NT2/D1 (cell line): ENCODE results near the gene GSG1L.
A peak's percentile ranks its signal among the peaks of the same experiment; 100 is the strongest.

ENCODE experiments used
- DNase-seq: peaks from one replicate; pipeline ENCODE4 v3.0.0-alpha.2; 2011; ENCODE audit warnings: low read depth, low spot score
- H3K27me3 ChIP-seq: 2 replicates; pipeline ENCODE4 v1.6.0; 2011; ENCODE audit warnings: mild to moderate bottlenecking; ENCODE audit not compliant: insufficient read length, insufficient read depth
- H3K36me3 ChIP-seq: 2 replicates; pipeline ENCODE4 v1.6.1; 2011; ENCODE audit warnings: mild to moderate bottlenecking, low read length, mixed read lengths; ENCODE audit not compliant: insufficient read depth, insufficient read length
- H3K4me1 ChIP-seq: 2 replicates; pipeline ENCODE4 v1.5.1; 2011; ENCODE audit not compliant: insufficient read depth, insufficient read length
- H3K4me3 ChIP-seq: 2 replicates; pipeline ENCODE4 v1.5.1; 2011; ENCODE audit warnings: low read depth; ENCODE audit not compliant: insufficient read length
- H3K9ac ChIP-seq: 2 replicates; pipeline ENCODE4 v1.6.0; 2011; ENCODE audit warnings: low read depth; ENCODE audit not compliant: insufficient read length
- H3K9me3 ChIP-seq: 2 replicates; pipeline ENCODE4 v1.5.1; 2011; ENCODE audit warnings: mild to moderate bottlenecking, low read length; ENCODE audit not compliant: insufficient read depth
- SUZ12 ChIP-seq: IDR thresholded peaks from 2 replicates; pipeline ENCODE4 v1.6.1; 2011; ENCODE audit not compliant: insufficient read length, insufficient read depth; ENCODE audit errors: extremely low read depth
- YY1 ChIP-seq: IDR thresholded peaks from 2 replicates; pipeline ENCODE4 v1.6.1; 2011; ENCODE audit not compliant: insufficient read length, insufficient read depth
- ZNF274 ChIP-seq: IDR thresholded peaks from 2 replicates; pipeline ENCODE4 v1.6.1; 2011; ENCODE audit warnings: mild to moderate bottlenecking, low read depth, low read length

GSG1L gene

GRCh38 chr16:27923751-27924150, 139.8 kb downstream of the GSG1L start:
- peaks cover 3% of the 10 kb centered on the region for H3K4me1 ChIP-seq
- H3K4me3 ChIP-seq, result no peak overlapping the region
- no peak for DNase-seq
- H3K36me3 ChIP-seq, result no peaks in the 10 kb centered on the region
- H3K27me3 ChIP-seq, result no peaks in the 10 kb centered on the region
- no peak for TF ChIP-seq YY1
- no peak for TF ChIP-seq ZNF274
- no peak for TF ChIP-seq SUZ12
- H3K9ac ChIP-seq, result no peak overlapping the region
- H3K9me3 ChIP-seq, result no peaks in the 10 kb centered on the region

- DNase-seq, result no peak
- no peaks in the 10 kb centered on the region for H3K36me3 ChIP-seq
- H3K4me1 ChIP-seq, result peaks cover 5% of the 10 kb centered on the region
- no peaks in the 10 kb centered on the region for H3K27me3 ChIP-seq
- no peaks in the 10 kb centered on the region for H3K9me3 ChIP-seq
- TF ChIP-seq YY1, result no peak
- TF ChIP-seq SUZ12, result no peak
- TF ChIP-seq ZNF274, result no peak
- H3K4me3 ChIP-seq, result no peak overlapping the region
- no peak overlapping the region for H3K9ac ChIP-seq
Observed at GRCh38 chr16:27922433-27922832, 141.1 kb downstream of the GSG1L start.

- Histone ChIP-seq H3K4me1 (peaks cover 5% of the 10 kb centered on the region), H3K4me3 (no peak overlapping the region), H3K27me3 (no peaks in the 10 kb centered on the region), H3K9ac (no peak overlapping the region), H3K36me3 (no peaks in the 10 kb centered on the region), H3K9me3 (no peaks in the 10 kb centered on the region)
- no peak for DNase-seq
- no peak for TF ChIP-seq ZNF274
Observed at GRCh38 chr16:27921134-27921533, 142.4 kb downstream of the GSG1L start.

- Histone ChIP-seq H3K9me3 (no peaks in the 10 kb centered on the region), H3K4me3 (no peak overlapping the region), H3K9ac (no peak overlapping the region), H3K27me3 (no peaks in the 10 kb centered on the region), H3K36me3 (no peaks in the 10 kb centered on the region), H3K4me1 (peaks cover 5% of the 10 kb centered on the region)
- DNase-seq, result peak; percentile 55
- TF ChIP-seq YY1, result no peak
- TF ChIP-seq SUZ12, result no peak
- TF ChIP-seq ZNF274, result no peak
Observed at GRCh38 chr16:27920391-27920891, 143.1 kb downstream of the GSG1L start.

- no peak overlapping the region for H3K4me3 ChIP-seq
- H3K9me3 ChIP-seq, result no peaks in the 10 kb centered on the region
- H3K36me3 ChIP-seq, result no peaks in the 10 kb centered on the region
- DNase-seq, result no peak
- H3K9ac ChIP-seq, result no peak overlapping the region
- no peaks in the 10 kb centered on the region for H3K27me3 ChIP-seq
- TF ChIP-seq ZNF274 (no peak), YY1 (no peak), SUZ12 (no peak)
- peaks cover 5% of the 10 kb centered on the region for H3K4me1 ChIP-seq
Observed at GRCh38 chr16:27918755-27919154, 144.8 kb downstream of the GSG1L start.

- no peaks in the 10 kb centered on the region for H3K9me3 ChIP-seq
- peaks cover 5% of the 10 kb centered on the region for H3K4me1 ChIP-seq
- no peaks in the 10 kb centered on the region for H3K36me3 ChIP-seq
- H3K27me3 ChIP-seq, result no peaks in the 10 kb centered on the region
- TF ChIP-seq ZNF274, result no peak
- no peak for TF ChIP-seq SUZ12
- TF ChIP-seq YY1, result no peak
- no peak overlapping the region for H3K9ac ChIP-seq
- no peak for DNase-seq
- H3K4me3 ChIP-seq, result no peak overlapping the region
Observed at GRCh38 chr16:27917949-27918348, 145.6 kb downstream of the GSG1L start.

GRCh38 chr16:27911486-27911885, 152.0 kb downstream of the GSG1L start:
- Histone ChIP-seq H3K9me3 (no peaks in the 10 kb centered on the region), H3K27me3 (no peaks in the 10 kb centered on the region), H3K9ac (no peak overlapping the region), H3K4me3 (no peak overlapping the region), H3K36me3 (no peaks in the 10 kb centered on the region), H3K4me1 (no peaks in the 10 kb centered on the region)
- no peak for TF ChIP-seq ZNF274
- TF ChIP-seq SUZ12, result no peak
- DNase-seq, result no peak

GRCh38 chr16:27907457-27907972, 156.0 kb downstream of the GSG1L start:
- Histone ChIP-seq H3K9ac (no peak overlapping the region), H3K4me3 (no peak overlapping the region), H3K36me3 (no peaks in the 10 kb centered on the region), H3K9me3 (no peaks in the 10 kb centered on the region), H3K27me3 (no peaks in the 10 kb centered on the region), H3K4me1 (peaks cover 5% of the 10 kb centered on the region)
- no peak for TF ChIP-seq SUZ12
- DNase-seq, result no peak
